OCI-M2 (cell line): ENCODE data around the gene IQGAP1.

Source experiments
- DNase-seq: peaks from one replicate; lab custom pipeline; 2025; ENCODE audit not compliant: unreplicated experiment; lab: John Stamatoyannopoulos, UW

The IQGAP1 gene

DNA sequence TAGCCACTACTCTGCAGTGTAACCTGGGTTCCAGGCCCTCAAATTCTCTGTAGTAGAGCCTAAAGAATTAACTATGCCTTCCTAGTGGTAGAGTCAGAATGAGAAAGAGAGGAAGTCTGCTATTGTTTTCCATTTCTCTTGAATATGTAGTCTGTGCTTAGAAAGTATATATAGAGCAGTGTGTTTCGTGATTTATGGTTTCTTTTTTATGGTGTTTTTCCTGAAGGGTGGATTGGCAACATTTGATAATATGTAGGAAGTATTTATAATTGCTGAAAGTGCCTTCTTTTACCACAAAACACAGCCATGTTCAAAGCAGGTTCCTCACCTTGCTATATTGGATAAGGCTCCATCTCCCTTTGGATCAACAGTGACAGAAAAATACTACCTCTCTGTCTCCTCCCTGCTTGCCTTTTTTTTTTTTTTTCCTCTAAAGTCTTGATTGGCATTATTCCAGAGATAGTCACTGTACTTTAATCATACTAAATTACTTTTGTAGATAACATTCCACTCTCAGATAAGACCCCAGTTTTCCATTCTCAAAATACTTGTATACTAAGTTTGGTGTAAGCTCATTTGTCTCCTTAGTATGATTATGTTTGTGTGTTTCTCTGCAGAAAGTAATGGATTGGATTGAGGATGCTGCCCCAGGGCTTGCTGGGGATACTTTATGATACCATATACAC lies 47.8 kb downstream of the IQGAP1 start:
- DNase-seq = no peak

DNA sequence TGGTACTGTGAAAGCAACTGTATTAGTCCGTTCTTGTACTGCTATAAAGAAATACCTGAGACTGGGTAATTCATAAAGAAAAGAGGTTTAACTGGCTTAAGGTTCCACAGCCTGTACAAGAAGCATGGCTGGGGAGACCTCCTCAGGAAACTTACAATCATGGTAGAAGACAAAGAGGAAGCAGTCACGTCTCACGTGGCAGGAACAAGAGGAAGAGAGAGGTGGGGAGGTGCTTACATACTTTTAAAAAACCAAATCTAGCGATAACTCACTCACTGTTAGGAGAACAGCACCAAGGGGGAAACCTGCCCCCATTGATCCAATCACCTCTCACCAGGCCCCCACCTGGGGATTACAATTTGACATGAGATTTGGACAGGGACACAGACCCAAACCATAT lies 48.9 kb downstream of the IQGAP1 start:
- DNase-seq = no peak

DNA sequence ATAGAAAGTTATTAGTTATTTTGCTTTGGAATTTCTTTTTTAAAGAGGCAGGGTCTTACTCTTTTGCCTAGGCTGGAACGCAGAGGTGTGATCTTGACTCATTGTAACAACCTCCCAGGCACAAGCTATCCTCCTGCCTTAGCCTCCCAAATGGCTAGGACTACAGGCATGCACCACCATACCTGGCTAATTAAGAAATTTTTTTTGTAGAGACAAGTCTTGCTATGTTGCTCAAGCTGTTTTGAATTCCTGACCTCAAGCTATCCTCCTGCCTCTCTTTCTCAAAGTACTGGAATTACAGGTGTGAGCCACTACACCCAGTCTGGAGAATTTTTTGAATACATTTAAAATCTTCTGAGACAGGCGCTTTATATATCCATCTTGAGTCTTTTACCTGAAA lies 49.5 kb downstream of the IQGAP1 start:
- no peak for DNase-seq

DNA sequence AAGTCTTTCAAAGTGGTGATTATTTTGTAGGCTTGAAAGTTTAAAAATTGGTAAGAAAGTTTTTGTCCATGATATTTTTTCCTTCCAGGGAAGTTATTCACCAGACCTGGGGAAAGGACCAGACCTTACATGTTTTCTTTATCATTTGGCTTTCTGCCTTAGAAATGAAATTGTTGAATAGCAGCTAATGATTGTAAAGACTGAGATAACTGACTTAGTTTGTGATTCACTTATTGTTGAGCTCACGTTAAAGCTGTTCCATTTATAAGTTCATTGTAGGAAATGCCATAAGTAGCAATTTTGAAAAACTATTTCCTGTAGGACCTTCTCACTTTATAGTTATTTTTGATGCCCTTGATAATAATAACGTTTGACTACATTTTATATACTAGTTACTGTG lies 51.9 kb downstream of the IQGAP1 start:
- DNase-seq = no peak

DNA sequence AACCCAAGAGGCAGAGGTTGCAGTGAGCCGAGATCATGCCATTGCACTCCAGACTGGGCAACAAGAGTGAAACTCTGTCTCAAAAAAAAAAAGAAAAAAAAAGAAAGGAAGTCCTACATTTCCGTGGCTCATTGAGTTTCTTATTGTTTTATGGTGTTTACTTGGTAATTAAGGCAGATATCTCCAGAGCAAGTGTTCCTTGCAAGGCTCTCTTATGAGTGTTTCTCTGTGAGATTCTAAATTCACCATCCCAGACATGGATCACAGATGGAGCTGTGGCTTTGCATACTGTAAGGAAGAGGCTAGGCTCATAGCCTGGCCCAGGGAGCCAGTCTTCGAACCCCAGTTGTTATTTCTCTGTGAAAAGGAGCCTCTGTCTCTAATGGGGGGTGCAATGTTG lies 53.0 kb downstream of the IQGAP1 start:
- DNase-seq = no peak

DNA sequence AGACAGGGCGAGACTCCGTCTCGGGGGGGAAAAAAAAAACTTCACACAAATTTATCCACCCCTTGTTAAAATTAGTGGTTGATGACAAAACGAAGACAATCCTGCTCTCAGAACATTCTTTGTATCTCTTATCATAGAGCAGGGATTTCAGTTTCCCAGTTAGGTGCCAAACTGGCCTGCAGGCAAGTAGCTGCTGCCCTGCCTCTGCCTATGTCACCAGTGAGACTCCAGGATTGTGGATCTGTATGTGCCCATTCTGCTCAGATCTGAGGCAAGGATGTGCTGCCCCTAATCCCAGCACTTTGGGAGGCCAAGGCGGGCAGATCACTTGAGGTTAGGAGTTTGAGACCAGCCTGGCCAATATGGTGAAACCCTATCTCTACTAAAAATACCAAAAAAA lies 54.4 kb downstream of the IQGAP1 start:
- DNase-seq = no peak

DNA sequence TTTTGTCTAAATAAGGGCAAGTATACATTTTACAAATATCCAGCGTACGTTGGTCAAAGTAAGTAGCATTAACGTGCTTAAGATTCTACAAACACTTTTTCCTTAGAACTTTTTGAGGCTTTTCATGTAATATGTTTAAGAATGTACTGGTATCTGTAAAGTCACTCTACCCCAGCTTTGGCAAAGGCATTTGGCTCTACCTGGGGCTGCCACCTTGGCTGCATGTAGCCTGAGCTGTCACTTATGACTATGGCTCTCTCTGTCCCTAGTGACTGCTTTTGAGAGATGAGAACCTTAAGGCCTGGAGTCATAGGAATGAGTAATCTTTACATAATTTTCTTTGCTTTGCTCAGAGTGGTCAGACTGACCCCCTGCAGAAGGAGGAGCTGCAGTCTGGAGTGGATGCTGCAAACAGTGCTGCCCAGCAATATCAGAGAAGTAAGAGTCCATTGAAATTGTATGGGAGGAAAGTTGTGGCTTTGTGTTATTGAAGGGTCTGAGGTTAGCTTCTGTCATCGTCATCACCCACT lies 61.2 kb downstream of the IQGAP1 start:
- no peak for DNase-seq

DNA sequence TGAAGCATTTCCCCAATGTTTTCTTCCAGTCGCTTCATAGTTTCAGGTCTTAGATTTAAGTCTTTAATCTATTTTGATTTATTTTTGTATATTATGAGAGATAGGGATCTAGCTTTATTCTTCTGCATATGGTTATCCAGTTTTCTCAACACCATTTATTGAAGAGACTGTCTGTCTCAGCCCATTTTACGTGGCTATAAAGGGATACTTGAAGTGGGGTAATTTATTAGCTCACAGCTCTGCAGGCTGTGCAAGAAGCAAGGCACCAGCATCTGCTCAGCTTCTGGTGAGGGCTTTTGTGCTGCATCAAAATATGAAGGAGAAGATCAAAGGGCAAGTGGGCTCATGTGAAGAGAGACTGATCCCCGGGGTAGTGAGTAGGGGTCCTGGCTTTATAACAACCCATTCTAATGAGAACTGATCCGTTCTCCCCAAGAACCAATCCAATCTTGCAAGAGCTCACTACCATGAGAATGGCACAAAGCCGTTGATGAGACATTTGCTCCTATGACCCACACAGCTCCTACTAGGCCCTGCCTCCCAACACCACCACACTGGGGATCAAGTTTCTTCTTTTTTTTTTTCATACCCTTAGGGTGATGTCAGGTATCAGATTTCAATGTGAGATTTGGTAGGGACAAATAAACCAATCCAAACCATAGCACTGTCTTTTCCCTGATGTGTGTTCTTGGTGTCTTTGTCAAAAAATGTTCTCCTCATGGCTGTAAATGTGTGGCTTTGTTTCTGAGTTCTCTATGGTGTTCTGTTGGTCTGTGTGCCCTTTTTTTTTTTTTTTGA lies 63.2 kb downstream of the IQGAP1 start:
- no peak for DNase-seq

DNA sequence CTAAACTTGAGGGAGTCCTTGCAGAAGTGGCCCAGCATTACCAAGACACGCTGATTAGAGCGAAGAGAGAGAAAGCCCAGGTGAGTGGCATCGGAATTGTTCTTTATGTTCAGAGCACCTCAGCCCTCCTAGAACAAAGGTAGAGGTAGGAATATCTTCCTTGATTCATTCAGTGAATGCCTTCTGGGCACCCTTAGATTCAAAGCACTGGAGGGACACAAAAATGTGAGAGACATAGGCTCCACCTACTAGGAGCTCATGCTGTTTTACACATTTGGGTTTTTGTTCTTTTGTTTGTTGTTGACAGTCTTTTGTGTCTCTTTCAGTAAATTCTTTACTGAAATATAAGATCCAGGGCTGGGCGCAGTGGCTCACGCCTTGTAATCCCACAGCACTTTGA lies 68.2 kb downstream of the IQGAP1 start:
- no peak for DNase-seq

DNA sequence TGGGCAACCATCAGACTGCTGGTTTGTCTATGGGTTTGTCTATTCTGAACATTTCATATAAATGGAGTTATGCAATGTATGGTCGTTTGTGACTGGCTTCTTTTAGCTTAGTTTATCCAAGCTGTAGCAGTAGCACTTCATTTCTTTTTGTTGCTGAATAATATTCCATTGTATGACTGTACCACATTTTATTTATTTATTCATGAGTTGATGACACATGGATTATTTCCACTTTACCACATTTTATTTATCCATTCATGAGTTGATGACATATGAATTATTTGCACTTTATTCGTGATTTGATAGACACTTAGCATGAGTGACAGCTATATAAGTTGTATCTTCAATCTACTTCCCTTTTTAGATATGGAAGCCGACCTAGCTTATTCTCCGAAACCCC lies 70.0 kb downstream of the IQGAP1 start:
- DNase-seq = no peak

DNA sequence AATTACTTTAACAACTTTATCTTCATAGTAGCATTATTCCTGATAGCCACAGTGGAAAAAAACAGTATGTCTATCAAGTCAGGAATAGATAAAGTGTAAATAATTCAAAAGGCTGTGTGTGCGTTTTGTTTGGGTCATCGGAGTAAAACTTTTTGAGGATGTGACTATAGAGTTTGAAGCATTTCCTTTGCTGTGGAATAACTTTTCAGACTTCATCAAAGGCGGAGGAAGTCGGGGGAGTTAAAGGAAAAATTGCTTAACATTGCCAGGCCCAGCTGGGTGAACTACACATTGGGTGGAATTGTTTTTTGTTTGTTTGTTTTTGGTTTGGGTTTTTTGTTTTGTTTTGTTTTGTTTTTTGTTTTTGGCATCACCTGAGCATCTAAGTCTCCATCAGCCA lies 71.3 kb downstream of the IQGAP1 start:
- no peak for DNase-seq

DNA sequence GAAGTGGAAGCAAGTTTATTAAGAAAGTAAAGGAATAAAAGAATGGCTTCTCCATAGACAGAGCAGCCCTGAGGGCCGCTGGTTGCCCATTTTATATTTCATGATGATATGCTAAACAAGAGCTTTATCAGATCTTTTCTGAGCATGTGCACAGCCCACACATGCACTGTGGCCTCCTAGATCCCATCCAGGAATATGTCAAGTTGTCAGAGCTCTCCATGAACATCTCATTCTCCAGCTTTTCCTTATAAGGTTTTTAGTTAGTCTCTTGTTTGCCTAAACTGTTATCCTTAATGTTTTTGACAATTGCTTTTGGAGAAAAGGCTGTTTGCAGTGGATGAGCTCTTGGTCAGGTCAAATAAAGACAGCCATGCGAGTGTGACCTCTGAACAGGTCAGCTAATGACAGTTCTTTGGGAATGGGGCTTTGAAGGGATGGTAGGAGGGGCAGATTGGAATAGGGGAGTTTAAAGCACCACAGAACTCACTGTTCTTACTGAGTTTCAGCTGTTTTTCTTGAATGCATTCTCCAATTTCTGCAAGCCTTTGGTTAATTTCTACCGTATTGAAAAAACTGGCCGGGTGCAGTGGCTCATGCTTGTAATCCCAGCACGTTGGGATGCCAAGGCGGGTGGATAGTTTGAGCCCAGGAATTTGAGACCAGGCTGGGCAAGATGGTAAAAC lies 72.2 kb downstream of the IQGAP1 start:
- DNase-seq = no peak

DNA sequence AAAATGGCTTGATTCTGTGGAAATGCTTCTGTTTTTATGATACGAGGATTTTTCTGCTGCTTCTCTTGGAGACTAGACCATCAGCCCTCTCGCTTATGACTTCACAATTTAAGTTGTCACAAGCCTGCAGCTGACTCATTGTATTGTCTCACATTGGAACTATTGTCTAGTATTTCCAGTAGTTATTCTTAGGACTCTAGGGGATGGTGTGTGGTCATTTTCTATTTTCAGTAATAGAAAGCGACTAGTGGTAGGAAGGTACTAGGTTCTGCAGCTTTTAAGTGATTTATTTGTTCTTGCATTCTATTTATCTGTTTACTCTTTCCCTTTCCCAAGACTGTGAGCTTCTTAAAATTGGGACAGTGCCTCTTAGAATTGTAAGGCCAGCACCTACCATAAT lies 75.3 kb downstream of the IQGAP1 start:
- no peak for DNase-seq

DNA sequence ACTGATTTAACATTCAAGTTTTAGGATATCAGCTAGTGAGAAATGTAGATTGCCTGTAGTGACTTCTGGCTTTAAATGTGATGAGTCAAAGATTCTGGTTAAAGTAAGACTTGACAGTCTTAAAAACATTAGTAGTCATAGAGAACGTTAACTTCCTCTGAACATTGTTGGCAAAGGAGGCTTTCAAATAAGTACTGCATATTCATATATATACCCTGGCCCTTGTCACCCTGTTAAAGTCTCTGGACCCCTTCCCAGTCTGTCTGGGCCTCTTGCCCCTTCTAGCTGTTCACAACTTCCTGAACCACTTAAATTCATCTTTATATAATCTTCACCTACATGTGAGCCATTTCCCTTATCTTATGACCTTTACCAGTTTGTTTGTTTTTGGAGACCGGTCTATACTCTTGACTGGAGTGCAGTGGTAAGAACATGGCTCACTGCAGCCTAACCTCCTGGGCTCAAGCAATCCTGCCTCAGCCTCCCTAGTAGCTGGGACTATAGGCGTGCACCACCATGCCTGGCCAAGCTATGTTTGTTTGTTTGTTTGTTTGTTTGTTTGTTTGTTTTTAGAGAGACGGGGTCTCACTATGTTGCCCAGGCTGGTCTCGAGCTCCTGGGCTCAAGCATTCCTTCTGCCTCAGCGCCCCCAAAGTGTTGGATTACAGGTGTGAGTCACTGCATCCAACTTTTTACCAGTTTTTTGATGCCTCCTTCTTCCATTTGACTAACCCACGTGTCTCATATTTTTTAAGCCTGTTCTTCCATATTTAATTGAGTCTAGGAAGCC lies 77.3 kb downstream of the IQGAP1 start:
- no peak for DNase-seq

DNA sequence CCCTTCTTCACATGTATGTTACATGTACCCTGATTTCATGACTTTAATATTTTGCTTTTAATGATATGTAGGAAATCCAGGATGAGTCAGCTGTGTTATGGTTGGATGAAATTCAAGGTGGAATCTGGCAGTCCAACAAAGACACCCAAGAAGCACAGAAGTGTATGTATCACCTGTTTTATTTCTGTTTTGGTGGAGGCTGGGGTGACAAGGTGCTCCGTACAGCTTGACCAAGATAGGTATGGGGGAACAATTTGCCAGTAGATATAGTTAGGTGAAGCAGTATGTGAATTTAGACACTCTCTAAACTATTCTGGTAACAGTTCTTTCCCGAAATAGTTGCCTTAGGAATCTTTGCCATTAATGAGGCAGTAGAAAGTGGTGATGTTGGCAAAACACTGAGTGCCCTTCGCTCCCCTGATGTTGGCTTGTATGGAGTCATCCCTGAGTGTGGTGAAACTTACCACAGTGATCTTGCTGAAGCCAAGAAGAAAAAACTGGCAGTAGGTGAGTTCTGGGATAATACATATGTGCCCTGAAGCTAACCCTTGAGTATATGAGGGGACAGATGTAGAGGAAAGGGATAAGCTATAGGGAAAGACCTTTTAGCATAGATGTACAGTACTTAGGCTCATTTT lies 78.0 kb downstream of the IQGAP1 start:
- no peak for DNase-seq

DNA sequence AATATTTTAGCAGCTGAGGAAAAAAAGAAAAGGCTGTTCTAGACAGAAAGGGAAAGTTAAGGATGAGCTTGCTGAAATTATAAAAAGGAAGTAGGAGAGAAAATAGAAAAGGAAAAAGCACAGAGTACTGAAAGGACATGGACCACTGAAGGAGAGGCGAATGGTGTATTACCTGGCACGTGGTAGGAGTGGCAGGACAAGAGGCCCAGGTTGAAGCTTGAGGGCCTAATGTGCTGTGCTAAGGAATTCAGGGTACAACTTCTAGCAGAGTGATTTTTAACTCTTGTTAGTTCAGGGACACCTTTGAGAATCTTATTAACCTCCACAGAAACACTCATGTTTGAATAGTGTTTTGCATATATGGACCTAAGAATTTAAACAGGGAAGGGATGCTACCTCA lies 81.7 kb downstream of the IQGAP1 start:
- no peak for DNase-seq

DNA sequence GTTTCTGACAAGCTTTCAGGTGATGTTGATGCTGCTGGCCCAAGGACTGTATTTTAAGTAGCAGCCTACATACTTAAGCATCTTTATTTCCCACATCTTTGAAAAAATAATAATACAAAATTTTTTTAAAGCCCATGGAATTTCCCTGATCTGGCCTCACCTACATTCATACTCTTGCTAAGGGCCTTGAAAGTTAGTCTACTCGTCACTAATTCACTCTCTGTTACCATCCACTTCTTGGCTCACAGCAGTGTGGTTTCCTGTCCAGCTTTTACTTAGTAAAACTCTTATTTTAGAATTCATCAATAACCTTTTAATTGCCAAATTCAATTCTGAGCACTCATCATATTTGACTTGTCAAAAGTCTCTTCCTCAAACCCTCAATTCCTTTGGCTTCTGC lies 82.4 kb downstream of the IQGAP1 start:
- DNase-seq = no peak

DNA sequence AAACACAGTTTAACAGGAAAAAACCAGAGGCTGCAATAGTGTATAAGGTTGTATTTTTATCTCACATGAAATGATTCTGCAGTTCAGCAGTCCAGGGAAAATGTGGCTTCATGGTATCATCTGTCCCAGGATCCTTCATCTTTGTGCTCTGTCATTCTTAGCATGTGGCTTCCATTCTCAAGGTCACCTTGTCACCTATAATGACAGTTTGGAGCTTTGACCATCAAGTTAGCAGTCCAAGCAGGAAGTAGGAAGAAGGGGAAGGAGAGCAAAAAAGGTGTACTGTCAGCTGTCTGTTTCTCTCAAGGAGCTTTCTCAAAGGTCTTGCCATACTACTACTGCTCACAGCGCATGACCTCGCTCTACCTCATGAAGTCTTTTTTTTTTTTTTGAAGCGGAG lies 83.1 kb downstream of the IQGAP1 start:
- no peak for DNase-seq

DNA sequence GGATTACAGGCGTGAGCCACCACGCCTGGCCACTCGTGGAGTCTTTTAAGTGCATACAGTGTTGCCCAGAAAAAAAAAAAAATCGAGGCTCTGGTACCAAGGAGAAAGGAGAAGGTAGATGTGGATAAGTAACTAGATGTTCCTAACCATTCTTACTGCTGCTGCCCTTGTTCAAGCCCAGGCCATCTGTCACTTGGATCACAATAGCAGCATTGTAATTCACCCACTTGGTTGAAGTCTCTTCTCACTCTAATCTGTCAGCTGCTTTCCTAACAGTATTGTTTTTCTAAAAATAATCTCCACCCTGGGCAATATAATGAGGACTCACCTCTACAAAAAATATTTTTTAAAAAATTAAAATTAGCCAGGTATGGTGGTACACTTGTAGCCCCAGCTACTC lies 83.7 kb downstream of the IQGAP1 start:
- DNase-seq = no peak

DNA sequence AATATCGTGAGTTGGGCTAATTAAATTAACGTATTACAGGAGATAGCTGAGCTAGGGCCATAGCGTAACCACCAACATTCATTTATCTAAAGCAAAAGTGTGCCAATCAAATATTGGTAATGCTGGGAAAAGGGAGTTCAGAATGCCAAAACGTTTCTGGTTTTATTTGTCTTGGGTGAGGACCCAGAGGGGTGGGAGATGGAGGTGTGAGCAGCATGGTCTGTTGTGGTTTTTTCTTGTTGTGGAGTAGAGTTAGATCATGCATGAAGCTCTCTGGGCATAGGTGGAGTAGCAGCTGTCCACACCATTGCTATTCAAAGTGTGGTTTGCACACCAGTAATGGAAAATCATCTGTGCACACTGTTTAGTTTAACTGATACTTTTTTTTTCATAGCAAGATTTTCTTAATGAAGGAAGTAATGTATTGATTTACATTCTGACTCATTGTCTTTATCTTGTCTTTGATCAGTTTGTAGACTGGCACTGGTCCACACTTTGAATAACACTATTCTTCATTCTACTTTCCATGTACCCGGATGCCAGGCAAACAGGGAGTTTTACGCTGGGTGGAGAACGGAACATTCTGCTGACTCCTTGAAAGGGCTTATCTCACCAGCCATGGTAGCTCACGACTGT lies 90.9 kb downstream of the IQGAP1 start:
- no peak for DNase-seq
